Fibroblast of villous mesenchyme (primary cell): ENCODE data around the gene BCR. TPM values are rescaled to one million over a fixed set of nuclear protein-coding genes. Genes with fewer than 3 reads are reported as not detected.

Source experiments
- DNase-seq: peaks from one replicate; pipeline ENCODE4 v3.0.0-alpha.2; 2010; ENCODE audit warnings: low read depth
- H3K4me3 ChIP-seq: 2 replicates; pipeline ENCODE4 v1.5.1; 2011; ENCODE audit warnings: low read depth, mild to moderate bottlenecking, low read length
- total RNA-seq: library from RNA; depleted of rRNA; stranded (reverse); fragments of >200 nt; gene quantifications from 2 replicates; pipeline ENCODE4 v1.2.3, GENCODE V29; 2012
- TF ChIP-seq, protein P1 (sequence below): IDR thresholded peaks from 2 replicates; pipeline ENCODE4 v1.5.1; 2012; ENCODE audit warnings: low read depth, mild to moderate bottlenecking, low read length; ENCODE audit not compliant: insufficient read depth

BCR gene
- total RNA-seq, 1 donor = 36.7 TPM

DNA sequence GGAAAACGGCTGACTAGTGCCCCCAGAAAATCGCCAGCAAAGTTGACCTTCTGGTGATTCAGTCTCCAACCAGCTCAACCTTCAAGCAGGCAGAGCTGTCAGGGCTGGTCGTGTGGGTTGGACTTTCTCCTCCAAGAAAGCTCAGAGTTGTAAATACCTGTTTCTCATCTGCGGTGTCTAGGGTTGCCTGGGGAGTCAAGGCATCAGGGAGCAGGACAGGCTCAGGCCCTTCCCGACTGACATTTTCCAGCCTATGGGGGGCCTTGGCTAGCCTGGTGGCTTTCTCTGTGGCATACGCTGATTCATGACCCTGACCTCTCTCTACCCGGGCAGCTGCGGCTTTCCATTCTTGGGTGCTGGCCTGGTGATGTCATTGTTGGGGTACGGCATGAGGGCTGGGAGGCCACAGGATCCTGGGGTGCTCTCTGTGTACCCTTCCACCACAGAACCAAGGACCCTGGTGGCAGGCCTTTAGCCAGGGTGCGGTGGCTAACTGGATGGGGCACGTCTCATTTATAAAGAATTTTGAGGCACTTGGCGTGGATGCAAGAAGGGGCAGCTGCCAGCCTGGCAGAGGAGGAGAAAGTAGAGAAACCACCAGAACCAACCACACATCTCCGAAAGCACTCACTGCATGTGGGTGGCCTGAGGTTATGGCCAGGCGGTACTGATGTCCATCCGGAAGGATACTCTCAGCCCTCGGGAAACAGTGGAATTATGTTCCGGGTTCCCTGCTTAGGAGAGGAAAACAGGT, 64.9 kb downstream of the BCR start:
- TF ChIP-seq, protein P1, sequence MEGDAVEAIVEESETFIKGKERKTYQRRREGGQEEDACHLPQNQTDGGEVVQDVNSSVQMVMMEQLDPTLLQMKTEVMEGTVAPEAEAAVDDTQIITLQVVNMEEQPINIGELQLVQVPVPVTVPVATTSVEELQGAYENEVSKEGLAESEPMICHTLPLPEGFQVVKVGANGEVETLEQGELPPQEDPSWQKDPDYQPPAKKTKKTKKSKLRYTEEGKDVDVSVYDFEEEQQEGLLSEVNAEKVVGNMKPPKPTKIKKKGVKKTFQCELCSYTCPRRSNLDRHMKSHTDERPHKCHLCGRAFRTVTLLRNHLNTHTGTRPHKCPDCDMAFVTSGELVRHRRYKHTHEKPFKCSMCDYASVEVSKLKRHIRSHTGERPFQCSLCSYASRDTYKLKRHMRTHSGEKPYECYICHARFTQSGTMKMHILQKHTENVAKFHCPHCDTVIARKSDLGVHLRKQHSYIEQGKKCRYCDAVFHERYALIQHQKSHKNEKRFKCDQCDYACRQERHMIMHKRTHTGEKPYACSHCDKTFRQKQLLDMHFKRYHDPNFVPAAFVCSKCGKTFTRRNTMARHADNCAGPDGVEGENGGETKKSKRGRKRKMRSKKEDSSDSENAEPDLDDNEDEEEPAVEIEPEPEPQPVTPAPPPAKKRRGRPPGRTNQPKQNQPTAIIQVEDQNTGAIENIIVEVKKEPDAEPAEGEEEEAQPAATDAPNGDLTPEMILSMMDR = no peak
- H3K4me3 ChIP-seq = no peak overlapping the region
- DNase-seq = peak; percentile 7

DNA sequence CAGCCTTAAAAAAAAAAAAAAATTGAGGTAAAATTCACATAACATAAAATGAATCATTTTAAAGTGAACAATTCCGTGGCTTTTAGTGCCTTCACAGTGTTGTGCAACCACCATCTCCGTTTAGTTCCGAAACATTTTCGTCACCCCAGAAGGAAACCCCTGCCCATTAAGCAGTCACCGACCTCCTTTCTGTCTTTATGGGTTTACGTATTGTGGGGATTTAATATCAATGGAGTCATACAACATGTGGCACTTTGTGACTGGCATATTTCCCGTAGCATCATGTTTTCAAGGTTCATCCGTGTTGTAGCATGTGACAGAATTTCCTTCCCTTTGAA, 65.5 kb downstream of the BCR start:
- TF ChIP-seq, protein P1 = no peak
- DNase-seq = no peak
- H3K4me3 ChIP-seq = no peak overlapping the region

DNA sequence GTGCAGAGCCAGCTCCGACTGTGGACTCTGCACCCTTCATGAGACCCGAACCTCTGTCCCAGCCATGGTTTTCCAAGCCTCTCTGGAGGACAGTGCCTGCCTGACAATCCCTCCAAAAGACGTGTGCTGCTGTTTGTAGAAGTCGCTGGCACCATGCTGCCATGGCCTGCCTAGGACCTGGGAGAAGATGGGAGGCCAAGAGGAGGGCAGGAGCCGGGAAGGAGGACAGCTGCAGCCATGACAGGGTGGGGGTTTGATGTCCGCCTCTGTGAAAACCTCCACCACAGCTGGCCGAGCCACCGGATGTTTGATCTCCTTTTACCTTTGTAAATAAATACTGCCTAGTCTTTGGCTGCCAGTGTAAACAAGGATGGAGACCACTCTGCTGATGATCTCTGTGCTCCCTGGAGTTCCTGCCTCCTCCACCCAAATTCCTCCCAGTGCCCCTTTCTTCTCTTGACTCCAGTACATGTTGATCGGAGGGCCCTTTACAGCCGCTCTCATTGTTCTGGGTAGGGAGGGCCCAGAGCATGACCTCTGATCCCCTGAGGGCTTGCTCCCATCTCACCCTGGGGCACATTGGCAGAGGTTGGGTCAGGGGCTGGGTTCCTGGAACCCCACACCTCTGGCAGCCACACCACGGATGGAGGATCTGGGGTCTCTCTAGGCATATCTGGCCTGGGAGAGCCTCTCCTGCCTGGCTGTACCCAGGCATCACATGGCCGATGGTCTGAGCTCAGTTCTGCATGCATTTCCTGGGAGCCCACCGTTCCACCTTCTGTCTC, 66.9 kb downstream of the BCR start:
- no peak overlapping the region for H3K4me3 ChIP-seq
- TF ChIP-seq, protein P1 = no peak
- DNase-seq = no peak

DNA sequence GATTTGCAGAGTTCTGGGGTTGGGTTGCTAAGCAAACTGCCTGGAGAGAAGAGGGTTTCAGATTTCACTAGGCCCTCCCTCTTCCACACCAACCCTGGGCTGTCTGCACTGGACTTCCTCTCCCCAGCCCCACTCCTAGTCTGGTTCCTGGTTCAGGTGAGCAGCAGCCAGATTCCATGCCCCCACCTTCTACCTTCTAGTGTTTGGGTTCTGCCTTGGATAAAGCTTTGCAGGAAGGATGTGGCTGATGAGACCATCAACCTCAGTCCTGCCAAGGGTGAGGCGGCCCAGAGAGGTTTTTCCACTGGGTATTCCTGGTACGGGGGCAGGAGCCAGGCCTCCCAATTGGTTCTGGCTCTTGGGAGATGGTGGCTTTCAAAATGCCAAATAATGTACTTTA, 68.3 kb downstream of the BCR start:
- TF ChIP-seq, protein P1 = no peak
- H3K4me3 ChIP-seq = no peak overlapping the region
- DNase-seq = peak; percentile 53

DNA sequence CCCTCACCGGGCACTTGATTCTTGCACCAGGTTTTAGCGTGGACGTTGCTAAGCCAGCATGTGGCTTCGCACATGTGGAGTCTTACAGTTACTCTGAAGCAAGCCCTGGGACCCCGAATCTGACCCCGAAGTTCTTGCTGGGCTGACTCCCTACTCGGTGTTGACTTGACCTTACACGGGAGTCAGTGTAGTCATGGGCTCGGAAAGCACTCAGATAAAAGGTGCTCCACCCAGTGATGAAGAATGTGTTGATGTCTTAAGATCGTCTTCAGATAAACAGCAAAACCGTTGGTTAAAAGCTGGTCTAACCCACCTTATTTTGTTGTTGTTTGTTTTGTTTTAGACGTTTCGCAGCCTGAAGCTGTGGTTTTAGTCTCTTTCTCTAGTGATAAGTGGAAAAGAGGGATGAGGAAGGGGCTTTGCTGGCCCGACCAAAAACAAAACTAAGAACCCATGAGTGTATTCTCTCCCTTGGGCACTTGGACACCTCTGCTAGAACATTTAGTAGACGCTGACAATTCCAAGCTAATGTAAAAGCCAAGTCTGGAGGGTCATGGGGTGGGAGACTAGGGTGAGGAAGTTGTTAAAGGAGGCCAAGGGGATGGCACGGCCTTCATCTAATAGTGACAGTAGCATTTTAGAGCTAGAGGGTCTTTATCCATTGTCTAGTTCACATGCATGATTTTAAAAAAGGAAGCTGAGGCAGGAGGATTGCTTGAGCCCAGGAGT, 69.9 kb downstream of the BCR start:
- TF ChIP-seq, protein P1 = no peak
- H3K4me3 ChIP-seq = no peak overlapping the region
- DNase-seq = peak; percentile 51

DNA sequence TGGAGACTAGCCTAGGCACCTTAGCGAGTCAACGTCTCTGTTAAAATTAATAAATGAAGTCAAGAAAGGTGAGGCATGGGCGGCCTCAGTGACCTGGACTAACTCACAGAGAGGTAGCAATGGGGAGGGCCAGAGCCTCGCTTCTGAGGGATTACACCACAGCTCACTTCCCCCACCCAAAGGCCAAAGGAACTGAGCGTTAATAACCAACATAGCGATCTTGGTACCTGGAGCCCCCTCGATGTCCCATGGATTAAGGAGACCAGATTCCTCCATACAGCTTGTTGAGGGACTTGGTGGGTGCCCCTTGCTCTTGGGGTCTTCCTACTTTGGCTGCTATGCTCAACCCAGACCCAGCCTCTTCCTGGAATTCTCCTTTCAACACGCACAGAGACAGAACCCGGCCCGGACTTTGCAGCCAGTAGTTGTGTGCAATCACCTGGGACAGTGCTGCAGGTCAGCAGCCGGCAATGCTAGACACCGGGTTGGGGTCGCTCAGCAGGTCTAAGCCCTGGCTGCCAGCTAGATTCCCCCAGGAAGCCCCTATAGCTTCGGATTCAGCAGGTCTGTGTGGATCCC, 70.6 kb downstream of the BCR start:
- TF ChIP-seq, protein P1 = no peak
- H3K4me3 ChIP-seq = no peak overlapping the region

More for the DNA sequence above, 70.6 kb downstream of the BCR start:
- DNase-seq = no peak
